WTC11 (cell line): ENCODE measurements around the gene MIB2. TPM values are rescaled to one million over a fixed set of nuclear protein-coding genes. Genes with fewer than 3 reads are reported as not detected.

Experiments
- ATAC-seq: fragments of 200-7000 bp; cut with Tn5 transposase; 2 replicates; pipeline ENCODE4 v1.10.0; 2021; ENCODE audit warnings: mild to moderate bottlenecking, moderate library complexity
- CTCF ChIA-PET: fragments of 300-600 bp; sonication (Branson Sonifier 250); formaldehyde crosslinking; loops from one replicate; lab custom pipeline; 2021; ENCODE audit warnings: antibody characterized with exemption; lab: Charles Lee
- POLR2A ChIA-PET: fragments of 350-600 bp; sonication (Branson Sonifier 250); formaldehyde crosslinking; loops from one replicate; lab custom pipeline; 2021; ENCODE audit warnings: antibody characterized with exemption; lab: Charles Lee
- DNase-seq: peaks from one replicate; pipeline ENCODE4 v3.0.0; 2021; ENCODE audit warnings: low spot score
- H3K27ac Mint-ChIP-seq: 2 replicates; pipeline ENCODE4 v1.8.0; 2021; ENCODE audit warnings: mixed read lengths
- H3K27me3 Mint-ChIP-seq: 2 replicates; pipeline ENCODE4 v1.8.0; 2021; ENCODE audit warnings: low read depth, mild to moderate bottlenecking, moderate library complexity, mixed read lengths
- H3K36me3 Mint-ChIP-seq: 2 replicates; pipeline ENCODE4 v1.8.0; 2021; ENCODE audit warnings: mixed read lengths
- H3K4me1 Mint-ChIP-seq: 2 replicates; pipeline ENCODE4 v1.8.0; 2022; ENCODE audit warnings: mixed read lengths
- H3K4me3 Mint-ChIP-seq: 2 replicates; pipeline ENCODE4 v1.8.0; 2021; ENCODE audit warnings: mild to moderate bottlenecking, moderate library complexity, mixed read lengths
- H3K9me3 Mint-ChIP-seq: 2 replicates; pipeline ENCODE4 v1.8.0; 2021; ENCODE audit warnings: mixed read lengths
- CDX4 ChIP-seq: fragments of 250-450 bp; sonication (Bioruptor Pico); IDR thresholded peaks from 2 replicates; pipeline ENCODE4 v1.9.0; 2021; ENCODE audit warnings: moderate library complexity, mild to moderate bottlenecking, inconsistent platforms, borderline replicate concordance
- CREM ChIP-seq: sonication (generic); formaldehyde crosslinking; IDR thresholded peaks from 2 replicates; pipeline ENCODE4 v1.8.1; 2022; ENCODE audit warnings: mild to moderate bottlenecking, missing genetic modification reagents, moderate library complexity
- CTCF ChIP-seq: fragments of 200-600 bp; IDR thresholded peaks from 2 replicates; pipeline ENCODE4 v1.8.0; 2022; ENCODE audit warnings: antibody characterized with exemption
- ELF4 ChIP-seq: sonication (generic); formaldehyde crosslinking; IDR thresholded peaks from 2 replicates; pipeline ENCODE4 v1.8.1; 2022; ENCODE audit warnings: low read depth, mild to moderate bottlenecking, moderate library complexity, missing genetic modification reagents
- ESRRA ChIP-seq: sonication (generic); formaldehyde crosslinking; IDR thresholded peaks from 2 replicates; pipeline ENCODE4 v1.8.1; 2022; ENCODE audit warnings: mild to moderate bottlenecking, missing genetic modification reagents, borderline replicate concordance
- ETV6 ChIP-seq: sonication (generic); formaldehyde crosslinking; IDR thresholded peaks from 2 replicates; pipeline ENCODE4 v1.8.1; 2022; ENCODE audit warnings: mild to moderate bottlenecking, missing genetic modification reagents
- GABPB1 ChIP-seq: sonication (generic); formaldehyde crosslinking; IDR thresholded peaks from 2 replicates; pipeline ENCODE4 v1.8.1; 2023; ENCODE audit warnings: mild to moderate bottlenecking, missing genetic modification reagents
- GTF2I ChIP-seq: fragments of 250-450 bp; sonication (Bioruptor Pico); conservative IDR thresholded peaks from 2 replicates; pipeline ENCODE4 v1.4.0; 2021; ENCODE audit warnings: mild to moderate bottlenecking
- HMGA2 ChIP-seq: fragments of 250-450 bp; sonication (Bioruptor Pico); IDR thresholded peaks from 2 replicates; pipeline ENCODE4 v1.4.0; 2021; ENCODE audit warnings: mild to moderate bottlenecking, moderate library complexity
- IRF1 ChIP-seq: sonication (generic); formaldehyde crosslinking; IDR thresholded peaks from 2 replicates; pipeline ENCODE4 v1.8.0; 2023; ENCODE audit warnings: missing genetic modification reagents
- NFYB ChIP-seq: sonication (generic); formaldehyde crosslinking; conservative IDR thresholded peaks from 2 replicates; pipeline ENCODE4 v1.8.0; 2022; ENCODE audit warnings: low read depth, missing genetic modification reagents
- NR1H2 ChIP-seq: sonication (generic); formaldehyde crosslinking; IDR thresholded peaks from 2 replicates; pipeline ENCODE4 v1.9.0; 2021; ENCODE audit warnings: mild to moderate bottlenecking, moderate library complexity, missing genetic modification reagents
- RELA ChIP-seq: sonication (generic); formaldehyde crosslinking; IDR thresholded peaks from 2 replicates; pipeline ENCODE4 v1.8.1; 2022; ENCODE audit warnings: missing genetic modification reagents, mild to moderate bottlenecking, borderline replicate concordance
- TEAD1 ChIP-seq: sonication (generic); formaldehyde crosslinking; IDR thresholded peaks from 2 replicates; pipeline ENCODE4 v1.8.0; 2022; ENCODE audit warnings: mild to moderate bottlenecking, missing genetic modification reagents
- ZBTB21 ChIP-seq: sonication (generic); formaldehyde crosslinking; IDR thresholded peaks from 2 replicates; pipeline ENCODE4 v1.8.1; 2023; ENCODE audit warnings: mild to moderate bottlenecking, missing genetic modification reagents, borderline replicate concordance
- ZNF219 ChIP-seq: sonication (generic); formaldehyde crosslinking; IDR thresholded peaks from 2 replicates; pipeline ENCODE4 v1.8.0; 2023; ENCODE audit warnings: missing genetic modification reagents, mild to moderate bottlenecking, borderline replicate concordance
- ZNF232 ChIP-seq: sonication (generic); formaldehyde crosslinking; IDR thresholded peaks from 2 replicates; pipeline ENCODE4 v1.8.0; 2022; ENCODE audit warnings: mild to moderate bottlenecking, missing genetic modification reagents
- ZNF281 ChIP-seq: sonication (generic); formaldehyde crosslinking; IDR thresholded peaks from 2 replicates; pipeline ENCODE4 v1.8.0; 2023; ENCODE audit warnings: mild to moderate bottlenecking, missing genetic modification reagents
- ZNF396 ChIP-seq: fragments of 250-450 bp; sonication (Bioruptor Pico); IDR thresholded peaks from 2 replicates; pipeline ENCODE4 v1.8.0; 2021; ENCODE audit warnings: mild to moderate bottlenecking, moderate library complexity, borderline replicate concordance
- ZSCAN18 ChIP-seq: fragments of 250-450 bp; sonication (Bioruptor Pico); IDR thresholded peaks from 2 replicates; pipeline ENCODE4 v2.1.2; 2022; ENCODE audit warnings: mild to moderate bottlenecking, moderate library complexity
- total RNA-seq: library from RNA; stranded (reverse); gene quantifications from 3 replicates; pipeline ENCODE4 v1.2.3, GENCODE V29; 2021
- TF ChIP-seq, protein P1 (sequence below): sonication (generic); formaldehyde crosslinking; conservative IDR thresholded peaks from 2 replicates; pipeline ENCODE4 v1.8.1; 2023; ENCODE audit warnings: mild to moderate bottlenecking, low read depth, missing genetic modification reagents, moderate library complexity
- TF ChIP-seq, protein P2 (sequence below): fragments of 250-450 bp; sonication (Bioruptor Pico); IDR thresholded peaks from 2 replicates; pipeline ENCODE4 v1.9.0; 2021; ENCODE audit warnings: mild to moderate bottlenecking

Gene MIB2
- total RNA-seq, 1 experiment from 2014 or later, result 90.6 TPM

- CTCF ChIA-PET, result interaction anchor here (0.6 to 3.3 kb wide), 5 partner anchors 13 to 63 kb away, joined by 3 to 13 read pairs (median 4); partner anchors contain the start of gene MIB2
- no peaks in the 10 kb centered on the region for H3K36me3 Mint-ChIP-seq
- H3K27ac Mint-ChIP-seq, result no peak overlapping the region
- POLR2A ChIA-PET, result interaction anchor here (0.6 kb wide), 1 partner anchor 30 kb away, joined by 5 read pairs; no protein-coding TSS in a partner anchor
- no peaks in the 10 kb centered on the region for H3K9me3 Mint-ChIP-seq
- peak overlapping the region; percentile 72 for H3K4me3 Mint-ChIP-seq
- DNase-seq (peak; percentile 66), ATAC-seq (peak; percentile 38)
- H3K4me1 Mint-ChIP-seq, result peaks cover 10% of the 10 kb centered on the region; the same call in 1 of the 2 replicates
- peaks cover 25% of the 10 kb centered on the region for H3K27me3 Mint-ChIP-seq
- TF ChIP-seq NR1H2 (no peak), CDX4 (CRISPR knock-in tag) (no peak), ZNF219 (peak; percentile 83), IRF1 (CRISPR knock-in tag) (0 out of 2 replicates have a peak, but pooled peaks have one; percentile 57), GTF2I (CRISPR knock-in tag) (no peak), CTCF (no peak), HMGA2 (CRISPR knock-in tag) (no peak), ZNF281 (CRISPR knock-in tag) (no peak), ETV6 (CRISPR knock-in tag) (peak; percentile 61; the same call in 1 of the 2 replicates), ZBTB21 (CRISPR knock-in tag) (peak; percentile 61; the same call in 1 of the 2 replicates), RELA (peak; percentile 68; the same call in 1 of the 2 replicates), TEAD1 (CRISPR knock-in tag) (no peak; the same call in none of the 2 replicates), ZNF396 (CRISPR knock-in tag) (no peak), CREM (CRISPR knock-in tag) (no peak; the same call in 1 of the 2 replicates), GABPB1 (CRISPR knock-in tag) (no peak), ESRRA (CRISPR knock-in tag) (no peak), ELF4 (CRISPR knock-in tag) (no peak), ZSCAN18 (CRISPR knock-in tag) (no peak), NFYB (CRISPR knock-in tag) (no peak; the same call in 1 of the 2 replicates), ZNF232 (CRISPR knock-in tag) (peak; percentile 92)
- TF ChIP-seq, protein P1, sequence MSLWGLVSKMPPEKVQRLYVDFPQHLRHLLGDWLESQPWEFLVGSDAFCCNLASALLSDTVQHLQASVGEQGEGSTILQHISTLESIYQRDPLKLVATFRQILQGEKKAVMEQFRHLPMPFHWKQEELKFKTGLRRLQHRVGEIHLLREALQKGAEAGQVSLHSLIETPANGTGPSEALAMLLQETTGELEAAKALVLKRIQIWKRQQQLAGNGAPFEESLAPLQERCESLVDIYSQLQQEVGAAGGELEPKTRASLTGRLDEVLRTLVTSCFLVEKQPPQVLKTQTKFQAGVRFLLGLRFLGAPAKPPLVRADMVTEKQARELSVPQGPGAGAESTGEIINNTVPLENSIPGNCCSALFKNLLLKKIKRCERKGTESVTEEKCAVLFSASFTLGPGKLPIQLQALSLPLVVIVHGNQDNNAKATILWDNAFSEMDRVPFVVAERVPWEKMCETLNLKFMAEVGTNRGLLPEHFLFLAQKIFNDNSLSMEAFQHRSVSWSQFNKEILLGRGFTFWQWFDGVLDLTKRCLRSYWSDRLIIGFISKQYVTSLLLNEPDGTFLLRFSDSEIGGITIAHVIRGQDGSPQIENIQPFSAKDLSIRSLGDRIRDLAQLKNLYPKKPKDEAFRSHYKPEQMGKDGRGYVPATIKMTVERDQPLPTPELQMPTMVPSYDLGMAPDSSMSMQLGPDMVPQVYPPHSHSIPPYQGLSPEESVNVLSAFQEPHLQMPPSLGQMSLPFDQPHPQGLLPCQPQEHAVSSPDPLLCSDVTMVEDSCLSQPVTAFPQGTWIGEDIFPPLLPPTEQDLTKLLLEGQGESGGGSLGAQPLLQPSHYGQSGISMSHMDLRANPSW (CRISPR knock-in tag), result no peak
- TF ChIP-seq, protein P2, sequence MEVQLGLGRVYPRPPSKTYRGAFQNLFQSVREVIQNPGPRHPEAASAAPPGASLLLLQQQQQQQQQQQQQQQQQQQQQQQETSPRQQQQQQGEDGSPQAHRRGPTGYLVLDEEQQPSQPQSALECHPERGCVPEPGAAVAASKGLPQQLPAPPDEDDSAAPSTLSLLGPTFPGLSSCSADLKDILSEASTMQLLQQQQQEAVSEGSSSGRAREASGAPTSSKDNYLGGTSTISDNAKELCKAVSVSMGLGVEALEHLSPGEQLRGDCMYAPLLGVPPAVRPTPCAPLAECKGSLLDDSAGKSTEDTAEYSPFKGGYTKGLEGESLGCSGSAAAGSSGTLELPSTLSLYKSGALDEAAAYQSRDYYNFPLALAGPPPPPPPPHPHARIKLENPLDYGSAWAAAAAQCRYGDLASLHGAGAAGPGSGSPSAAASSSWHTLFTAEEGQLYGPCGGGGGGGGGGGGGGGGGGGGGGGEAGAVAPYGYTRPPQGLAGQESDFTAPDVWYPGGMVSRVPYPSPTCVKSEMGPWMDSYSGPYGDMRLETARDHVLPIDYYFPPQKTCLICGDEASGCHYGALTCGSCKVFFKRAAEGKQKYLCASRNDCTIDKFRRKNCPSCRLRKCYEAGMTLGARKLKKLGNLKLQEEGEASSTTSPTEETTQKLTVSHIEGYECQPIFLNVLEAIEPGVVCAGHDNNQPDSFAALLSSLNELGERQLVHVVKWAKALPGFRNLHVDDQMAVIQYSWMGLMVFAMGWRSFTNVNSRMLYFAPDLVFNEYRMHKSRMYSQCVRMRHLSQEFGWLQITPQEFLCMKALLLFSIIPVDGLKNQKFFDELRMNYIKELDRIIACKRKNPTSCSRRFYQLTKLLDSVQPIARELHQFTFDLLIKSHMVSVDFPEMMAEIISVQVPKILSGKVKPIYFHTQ (CRISPR knock-in tag), result no peak
Observed at GRCh38 chr1:1599030-1599934, 16.0 kb upstream of the MIB2 start.
